ENCODE data around the gene PCDH9. TPM values are rescaled to one million over a fixed set of nuclear protein-coding genes. Genes with fewer than 3 reads are reported as not detected.

Gene PCDH9
- total RNA-seq, 1 donor from 2014 or later: 10.4 TPM

DNA sequence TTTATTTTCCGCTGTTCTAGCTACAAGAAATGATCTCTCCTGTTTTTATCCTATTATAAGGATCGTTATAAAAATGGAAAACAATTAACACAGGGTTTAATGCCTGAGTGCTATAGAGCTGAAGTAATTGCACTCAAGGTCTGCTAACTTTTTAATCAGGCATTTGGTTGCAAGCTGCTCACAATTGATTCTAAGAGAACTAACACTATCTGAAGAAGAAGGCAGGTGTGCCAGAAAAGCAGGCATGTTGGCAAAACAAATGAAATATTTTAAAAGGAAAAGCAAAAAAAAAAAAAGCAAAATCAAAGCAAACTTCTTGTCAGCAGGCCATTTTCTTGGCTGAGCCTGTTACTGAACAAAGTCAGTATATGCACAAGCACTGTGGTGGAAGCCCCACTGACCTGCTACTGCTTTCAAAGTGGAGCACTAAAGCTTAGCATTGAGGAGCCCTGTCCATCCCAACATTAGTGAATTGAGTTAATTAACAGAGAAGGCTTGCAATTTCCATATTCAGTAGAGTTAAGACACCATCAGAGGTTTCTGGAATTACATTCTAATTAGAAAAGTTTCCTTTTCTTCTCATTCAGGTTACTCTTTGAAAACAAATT, 574.2 kb downstream of the PCDH9 start:
- Histone ChIP-seq H4K20me1 (ENCODE audit: insufficient read depth, low read length) (no peaks in the 10 kb centered on the region), H3K4me3 (ENCODE audit: insufficient read depth, low read depth, low read length) (no peak overlapping the region), H3K9ac (ENCODE audit: low read length) (no peak overlapping the region), H3K79me2 (ENCODE audit: insufficient read depth, low read length) (no peaks in the 10 kb centered on the region), H3K36me3 (ENCODE audit: insufficient read depth, low read length) (no peaks in the 10 kb centered on the region), H3K9me3 (ENCODE audit: insufficient read depth, low read depth, low read length) (no peaks in the 10 kb centered on the region), H2AFZ (ENCODE audit: low read depth, low read length) (no peak overlapping the region), H3K4me2 (ENCODE audit: low read length) (no peak overlapping the region), H3K27ac (ENCODE audit: low read depth, low read length) (no peak overlapping the region), H3K4me1 (ENCODE audit: insufficient read depth, low read length) (peaks cover 26% of the 10 kb centered on the region), H3K27me3 (ENCODE audit: insufficient read depth, low read length) (no peaks in the 10 kb centered on the region)
- FAIRE-seq (no peak), DNase-seq (ENCODE audit: low read depth) (no peak)
- H3K36me3 Mint-ChIP-seq (ENCODE audit: low read depth, unreplicated experiment): no peaks in the 10 kb centered on the region
- no peaks in the 10 kb centered on the region for H3K9me3 Mint-ChIP-seq (ENCODE audit: unreplicated experiment)
- no peak for TF ChIP-seq EZH2 (IDR thresholded peaks at IDR 0.05; ENCODE audit: insufficient read depth, low read length)
- TF ChIP-seq, protein P1, sequence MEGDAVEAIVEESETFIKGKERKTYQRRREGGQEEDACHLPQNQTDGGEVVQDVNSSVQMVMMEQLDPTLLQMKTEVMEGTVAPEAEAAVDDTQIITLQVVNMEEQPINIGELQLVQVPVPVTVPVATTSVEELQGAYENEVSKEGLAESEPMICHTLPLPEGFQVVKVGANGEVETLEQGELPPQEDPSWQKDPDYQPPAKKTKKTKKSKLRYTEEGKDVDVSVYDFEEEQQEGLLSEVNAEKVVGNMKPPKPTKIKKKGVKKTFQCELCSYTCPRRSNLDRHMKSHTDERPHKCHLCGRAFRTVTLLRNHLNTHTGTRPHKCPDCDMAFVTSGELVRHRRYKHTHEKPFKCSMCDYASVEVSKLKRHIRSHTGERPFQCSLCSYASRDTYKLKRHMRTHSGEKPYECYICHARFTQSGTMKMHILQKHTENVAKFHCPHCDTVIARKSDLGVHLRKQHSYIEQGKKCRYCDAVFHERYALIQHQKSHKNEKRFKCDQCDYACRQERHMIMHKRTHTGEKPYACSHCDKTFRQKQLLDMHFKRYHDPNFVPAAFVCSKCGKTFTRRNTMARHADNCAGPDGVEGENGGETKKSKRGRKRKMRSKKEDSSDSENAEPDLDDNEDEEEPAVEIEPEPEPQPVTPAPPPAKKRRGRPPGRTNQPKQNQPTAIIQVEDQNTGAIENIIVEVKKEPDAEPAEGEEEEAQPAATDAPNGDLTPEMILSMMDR (IDR thresholded peaks at IDR 0.05; ENCODE audit: insufficient read depth, low read depth, low read length): no peak
- H3K4me1 Mint-ChIP-seq (ENCODE audit: low read depth, unreplicated experiment): peaks cover 18% of the 10 kb centered on the region
- no peak overlapping the region for H3K27ac Mint-ChIP-seq (ENCODE audit: unreplicated experiment)
- H3K4me3 Mint-ChIP-seq (ENCODE audit: unreplicated experiment): no peak overlapping the region
- no peaks in the 10 kb centered on the region for H3K27me3 Mint-ChIP-seq (ENCODE audit: low read depth, unreplicated experiment)

DNA sequence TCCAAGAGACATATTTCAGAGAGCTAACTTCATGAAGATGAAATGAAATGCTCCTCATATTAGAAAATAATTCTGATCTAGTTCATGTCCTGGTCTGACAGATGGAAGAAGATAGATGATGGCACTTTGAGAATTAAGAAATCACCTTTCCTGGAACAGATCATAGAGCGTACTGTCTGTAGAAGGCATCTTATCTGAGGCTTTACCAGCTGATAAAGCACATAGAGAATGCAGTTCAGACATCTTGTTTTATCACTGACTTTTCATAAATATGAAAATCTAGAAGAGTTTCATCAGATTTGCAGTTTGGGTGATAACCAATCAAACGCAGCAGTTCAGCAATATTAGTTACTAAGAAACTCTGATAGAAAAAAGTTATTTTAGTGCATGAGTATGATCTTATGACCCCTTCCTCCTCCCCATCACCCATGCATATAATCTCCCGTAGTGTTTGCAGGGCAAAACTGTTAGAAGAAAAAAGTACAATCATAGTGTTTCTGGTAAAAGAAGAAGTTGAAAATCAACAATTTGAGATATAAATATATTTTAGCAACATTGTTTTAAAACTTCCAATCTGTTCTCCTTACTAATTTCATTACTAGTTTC, 585.2 kb downstream of the PCDH9 start:
- Mint-ChIP-seq H3K4me1 (ENCODE audit: low read depth, unreplicated experiment) (peaks cover 2% of the 10 kb centered on the region), H3K36me3 (ENCODE audit: low read depth, unreplicated experiment) (no peaks in the 10 kb centered on the region), H3K4me3 (ENCODE audit: unreplicated experiment) (no peak overlapping the region), H3K27ac (ENCODE audit: unreplicated experiment) (no peak overlapping the region), H3K27me3 (ENCODE audit: low read depth, unreplicated experiment) (no peaks in the 10 kb centered on the region), H3K9me3 (ENCODE audit: unreplicated experiment) (no peaks in the 10 kb centered on the region)
- no peaks in the 10 kb centered on the region for H3K4me1 ChIP-seq (ENCODE audit: insufficient read depth, low read length)
- no peaks in the 10 kb centered on the region for H3K27me3 ChIP-seq (ENCODE audit: insufficient read depth, low read length)
- no peaks in the 10 kb centered on the region for H4K20me1 ChIP-seq (ENCODE audit: insufficient read depth, low read length)
- H3K36me3 ChIP-seq (ENCODE audit: insufficient read depth, low read length): no peaks in the 10 kb centered on the region
- H2AFZ ChIP-seq (ENCODE audit: low read depth, low read length): no peak overlapping the region
- no peak for TF ChIP-seq EZH2 (IDR thresholded peaks at IDR 0.05; ENCODE audit: insufficient read depth, low read length)
- TF ChIP-seq, protein P1 (IDR thresholded peaks at IDR 0.05; ENCODE audit: insufficient read depth, low read depth, low read length): no peak
- FAIRE-seq: no peak
- H3K27ac ChIP-seq (ENCODE audit: low read depth, low read length): no peak overlapping the region
- H3K79me2 ChIP-seq (ENCODE audit: insufficient read depth, low read length): no peaks in the 10 kb centered on the region
- H3K4me3 ChIP-seq (ENCODE audit: insufficient read depth, low read depth, low read length): no peak overlapping the region
- no peak overlapping the region for H3K4me2 ChIP-seq (ENCODE audit: low read length)
- H3K9me3 ChIP-seq (ENCODE audit: insufficient read depth, low read depth, low read length): no peaks in the 10 kb centered on the region
- DNase-seq (ENCODE audit: low read depth): no peak
- no peak overlapping the region for H3K9ac ChIP-seq (ENCODE audit: low read length)

DNA sequence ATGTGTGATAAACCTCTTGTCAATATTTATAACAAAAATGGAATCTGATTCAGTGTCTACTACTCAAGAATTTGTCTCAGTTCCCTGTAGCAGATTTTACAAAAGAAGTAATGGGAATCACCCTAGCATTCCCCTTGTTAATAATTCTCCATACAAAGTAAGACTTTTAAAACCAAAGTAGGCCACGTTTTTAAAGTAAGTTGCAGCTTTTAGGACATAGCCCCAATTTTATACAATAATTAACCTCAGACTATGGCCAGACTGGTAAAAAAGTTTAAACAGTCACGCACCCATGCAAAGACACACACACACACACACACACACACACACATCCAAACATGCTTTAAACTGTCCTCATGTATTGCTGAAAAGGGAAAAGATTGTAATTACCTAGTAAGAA, 589.9 kb downstream of the PCDH9 start:
- Mint-ChIP-seq H3K4me1 (ENCODE audit: low read depth, unreplicated experiment) (peaks cover 9% of the 10 kb centered on the region), H3K27ac (ENCODE audit: unreplicated experiment) (no peak overlapping the region), H3K9me3 (ENCODE audit: unreplicated experiment) (no peaks in the 10 kb centered on the region), H3K4me3 (ENCODE audit: unreplicated experiment) (no peak overlapping the region), H3K27me3 (ENCODE audit: low read depth, unreplicated experiment) (no peaks in the 10 kb centered on the region), H3K36me3 (ENCODE audit: low read depth, unreplicated experiment) (no peaks in the 10 kb centered on the region)
- TF ChIP-seq EZH2 (IDR thresholded peaks at IDR 0.05; ENCODE audit: insufficient read depth, low read length): no peak
- TF ChIP-seq, protein P1 (IDR thresholded peaks at IDR 0.05; ENCODE audit: insufficient read depth, low read depth, low read length): no peak
- no peaks in the 10 kb centered on the region for H4K20me1 ChIP-seq (ENCODE audit: insufficient read depth, low read length)
- H3K9ac ChIP-seq (ENCODE audit: low read length): no peak overlapping the region
- no peak overlapping the region for H3K27ac ChIP-seq (ENCODE audit: low read depth, low read length)
- no peaks in the 10 kb centered on the region for H3K79me2 ChIP-seq (ENCODE audit: insufficient read depth, low read length)
- no peaks in the 10 kb centered on the region for H3K27me3 ChIP-seq (ENCODE audit: insufficient read depth, low read length)
- no peak overlapping the region for H2AFZ ChIP-seq (ENCODE audit: low read depth, low read length)
- peaks cover 8% of the 10 kb centered on the region for H3K4me1 ChIP-seq (ENCODE audit: insufficient read depth, low read length)
- H3K4me2 ChIP-seq (ENCODE audit: low read length): no peak overlapping the region
- no peaks in the 10 kb centered on the region for H3K36me3 ChIP-seq (ENCODE audit: insufficient read depth, low read length)
- no peaks in the 10 kb centered on the region for H3K9me3 ChIP-seq (ENCODE audit: insufficient read depth, low read depth, low read length)
- FAIRE-seq: no peak
- no peak for DNase-seq (ENCODE audit: low read depth)
- no peak overlapping the region for H3K4me3 ChIP-seq (ENCODE audit: insufficient read depth, low read depth, low read length)

All from astrocyte (in vitro differentiated cells and primary cell).